HG03432 (cell line): ENCODE data around the gene CLDN4.
"Not testable (repeated sequence)": the region's sequence is repeated elsewhere in the genome, so short reads cannot be mapped to it uniquely, and the experiment has no call there.

Experiments used
- ATAC-seq: cut with Tn5 transposase; IDR thresholded peaks from one replicate; pipeline ENCODE4 v1.9.1; 2021; ENCODE audit warnings: mild to moderate bottlenecking, moderate library complexity; ENCODE audit not compliant: unreplicated experiment

The CLDN4 gene

DNA sequence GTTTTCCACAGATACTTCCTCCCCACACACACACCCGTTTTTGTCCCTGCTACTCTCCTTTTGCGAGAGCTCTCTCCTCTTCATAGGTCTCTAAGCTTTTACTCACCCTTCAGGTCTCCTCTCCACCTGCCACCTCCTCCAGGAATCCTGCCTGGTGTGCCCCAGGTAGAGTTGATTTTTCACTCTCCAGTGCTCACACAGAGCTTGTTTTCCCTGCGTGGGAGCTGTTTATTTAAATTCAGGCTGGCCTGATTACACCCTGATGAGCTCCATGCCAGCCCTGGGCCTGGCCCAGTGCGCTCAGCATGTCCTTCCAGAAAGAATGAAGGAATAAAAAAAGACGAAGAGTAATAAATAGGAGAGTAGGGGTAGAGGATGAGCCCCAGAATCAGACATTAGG, 7.5 kb upstream of the CLDN4 start:
- no peak for ATAC-seq

DNA sequence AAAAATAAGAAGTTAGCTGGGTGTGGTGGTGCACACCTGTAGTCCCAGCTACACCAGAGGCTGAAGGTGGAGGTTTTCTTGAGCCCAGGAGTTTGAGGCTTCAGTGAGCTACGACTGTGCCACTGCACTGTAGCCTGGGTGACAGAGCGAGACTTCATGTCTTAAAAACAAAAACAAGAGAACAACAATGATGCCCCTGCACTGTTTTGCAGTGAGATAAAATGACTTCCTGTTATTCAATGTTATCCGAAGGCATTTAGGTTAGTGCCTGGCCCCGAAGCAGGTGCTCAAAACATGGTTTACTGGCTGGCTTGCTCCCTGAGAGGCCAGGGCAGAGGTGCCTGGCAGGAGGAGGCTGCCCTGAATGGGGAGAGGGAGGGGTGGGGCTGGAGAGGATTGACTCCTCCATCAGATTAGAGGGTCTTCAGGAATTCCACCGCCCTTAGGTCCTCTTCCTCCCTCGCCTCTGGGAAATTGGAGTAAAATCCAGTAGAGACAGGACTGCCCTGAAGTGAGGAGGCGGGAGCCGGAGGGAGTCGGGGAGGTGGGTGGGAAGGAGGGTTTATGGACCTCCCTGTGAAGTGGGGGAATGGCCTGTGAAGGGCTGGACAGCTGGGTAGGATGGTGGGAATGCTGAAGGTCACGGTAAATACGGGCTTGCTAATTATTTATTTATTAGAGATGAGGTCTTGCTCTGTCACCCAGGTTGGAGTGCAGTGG, 6.8 kb upstream of the CLDN4 start:
- ATAC-seq = no peak

DNA sequence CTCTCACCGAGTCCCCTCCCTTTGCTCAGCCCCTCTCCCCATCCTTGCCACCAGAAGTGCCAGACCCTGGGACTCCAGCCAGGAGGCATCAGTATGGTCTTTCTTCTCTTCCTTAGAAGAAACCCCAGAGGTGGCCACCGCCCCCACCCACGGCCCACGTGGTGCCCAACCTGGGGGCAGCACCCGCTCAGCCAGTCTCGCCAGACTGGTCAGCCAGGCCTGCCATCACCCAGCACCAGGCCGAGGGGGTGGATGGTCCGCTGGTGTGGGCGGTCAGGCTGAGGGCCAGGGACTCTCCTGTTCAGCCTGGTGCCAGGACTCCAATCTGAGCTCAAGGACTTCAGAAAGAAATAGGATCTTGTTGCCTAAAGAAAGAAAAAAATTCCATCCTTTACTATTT, 5.8 kb upstream of the CLDN4 start:
- no peak for ATAC-seq

- ATAC-seq = no peak
These were observed 3.2 kb upstream of the CLDN4 start for GRCh38 chr7:73827567-73828106.

GRCh38 chr7:73828107-73828803, 2.5 kb upstream of the CLDN4 start:
- no peak for ATAC-seq

DNA sequence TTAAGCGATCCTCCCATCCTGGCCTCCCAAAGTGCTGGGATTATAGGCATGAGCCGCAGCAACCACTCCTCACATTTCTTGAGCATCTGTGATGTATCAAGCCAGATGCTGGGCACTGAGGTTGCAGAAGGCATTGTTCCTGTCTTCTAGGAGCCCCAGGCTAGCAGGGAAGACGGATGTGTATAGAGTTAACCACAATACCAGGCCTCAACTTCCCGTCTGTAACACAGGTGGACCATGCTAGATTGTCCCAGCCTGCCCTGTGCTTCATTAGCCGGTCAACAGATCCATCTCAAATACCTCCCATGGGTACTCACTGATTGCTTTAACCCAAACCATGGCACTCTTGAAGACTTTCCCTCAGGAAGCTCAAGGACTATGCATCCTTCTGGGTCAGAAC, 1.8 kb upstream of the CLDN4 start:
- ATAC-seq = no peak

GRCh38 chr7:73829505-73829904, 1.3 kb upstream of the CLDN4 start:
- no peak for ATAC-seq

GRCh38 chr7:73829921-73830680, 695 bp upstream of the CLDN4 start:
- ATAC-seq = no peak

- ATAC-seq = no peak
These were observed 713 bp downstream of the CLDN4 start for GRCh38 chr7:73831584-73831833.

- no peak for ATAC-seq
These were observed 1.2 kb downstream of the CLDN4 start for GRCh38 chr7:73831834-73832651.

GRCh38 chr7:73832806-73833205, 2.0 kb downstream of the CLDN4 start:
- ATAC-seq = no peak

GRCh38 chr7:73833251-73833919, 2.6 kb downstream of the CLDN4 start:
- no peak for ATAC-seq

DNA sequence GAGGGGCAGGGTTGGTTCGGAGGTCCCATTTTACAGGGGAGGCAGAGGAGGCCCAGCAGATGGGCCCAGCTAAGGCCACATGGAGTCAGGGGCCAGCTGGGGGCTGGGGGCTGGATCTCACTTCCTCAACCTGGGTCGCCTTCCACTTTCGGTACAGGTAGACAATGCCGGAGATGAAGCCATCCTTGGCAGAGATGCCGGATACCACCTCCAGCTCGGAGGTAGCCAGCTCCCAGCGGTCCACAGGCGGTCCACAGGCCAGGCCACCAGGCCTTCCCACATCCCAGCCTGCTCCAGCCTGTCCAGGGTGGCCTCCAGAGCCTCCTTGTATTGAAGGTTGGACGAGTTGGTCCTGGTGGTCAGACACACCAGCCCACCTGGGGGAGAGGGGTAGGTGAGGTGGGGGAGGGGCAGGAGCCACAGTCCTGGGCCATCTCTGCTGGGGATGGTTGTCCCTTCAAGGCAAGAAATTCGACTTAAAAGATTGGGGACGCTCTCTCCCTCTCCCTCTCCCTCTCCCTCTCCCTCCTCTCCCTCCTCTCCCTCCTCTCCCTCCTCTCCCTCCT, 3.9 kb downstream of the CLDN4 start:
- ATAC-seq = no peak

GRCh38 chr7:73837167-73837566, 6.4 kb downstream of the CLDN4 start:
- ATAC-seq = not testable (repeated sequence)

DNA sequence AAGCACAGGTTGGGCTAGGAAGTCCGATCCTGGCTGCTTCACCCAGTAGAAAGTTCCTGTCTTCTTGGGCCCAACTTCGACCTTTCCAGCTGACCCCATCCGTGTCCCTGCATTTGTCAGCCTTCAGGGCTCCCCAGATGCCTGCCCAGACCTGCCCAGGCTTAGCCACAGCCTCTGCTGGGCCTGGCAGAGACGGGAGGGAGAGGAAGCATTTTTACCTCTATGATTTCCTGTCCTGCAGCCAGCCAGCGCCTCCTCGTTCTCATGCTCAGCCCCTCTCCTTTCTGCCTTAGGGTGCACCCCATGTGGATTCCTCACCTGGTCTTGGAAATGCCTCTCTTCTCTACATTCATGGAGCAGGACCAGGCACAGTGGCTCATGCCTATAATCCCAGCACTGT, 7.8 kb downstream of the CLDN4 start:
- ATAC-seq = no peak

- no peak for ATAC-seq
These were observed 8.5 kb downstream of the CLDN4 start for GRCh38 chr7:73839290-73839689.

- no peak for ATAC-seq
These were observed 9.2 kb downstream of the CLDN4 start for GRCh38 chr7:73839743-73840714.

- ATAC-seq = no peak
These were observed 10.1 kb downstream of the CLDN4 start for GRCh38 chr7:73840715-73841379.

DNA sequence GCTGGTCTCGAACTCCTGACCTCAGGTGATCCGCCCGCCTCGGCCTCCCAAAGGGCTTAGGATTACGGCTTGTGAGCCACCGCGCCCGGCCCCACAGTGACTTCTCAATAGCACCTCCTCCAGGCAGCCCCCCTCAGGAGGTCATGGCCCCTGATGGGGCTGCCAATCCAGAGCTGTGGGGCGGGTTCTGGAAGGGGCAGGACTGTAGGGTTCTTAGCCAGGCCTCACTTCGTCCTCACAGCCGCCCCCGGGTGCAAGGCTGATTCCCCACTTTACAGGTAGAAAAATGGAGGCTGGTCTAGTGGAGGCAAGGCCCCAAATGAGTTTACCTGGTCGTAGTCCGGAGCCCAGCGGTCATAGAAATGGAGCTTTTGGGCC, 10.9 kb downstream of the CLDN4 start:
- ATAC-seq = no peak
